NB4 (cell line): ENCODE measurements around the gene CTSK.

Experiments
- CTCF ChIP-seq: IDR thresholded peaks from one replicate; pipeline ENCODE4 v1.5.1; 2012; ENCODE audit warnings: low read depth, low read length
- POLR2A ChIP-seq: IDR thresholded peaks from 2 replicates; pipeline ENCODE4 v1.6.1; 2011; ENCODE audit warnings: mild to moderate bottlenecking; ENCODE audit not compliant: insufficient read length; ENCODE audit errors: extremely low read depth

GRCh38 chr1:150842343-150842742 lies 34.3 kb upstream of the CTSK start:
- TF ChIP-seq CTCF (no peak), POLR2A (no peak)
